Skeletal muscle cell (primary cell): ENCODE data around the gene L3MBTL4.

Experiments used
- DNase-seq: peaks from one replicate; pipeline ENCODE4 v3.0.0-alpha.2; 2010; ENCODE audit warnings: low read depth
- H3K4me3 ChIP-seq: 2 replicates; pipeline ENCODE4 v1.5.1; 2011; ENCODE audit warnings: low read depth, mild to moderate bottlenecking, control low read depth, low read length, moderate library complexity

L3MBTL4 gene

GRCh38 chr18:6021306-6022073 is 393.2 kb downstream of the L3MBTL4 start:
- no peak for DNase-seq
- no peak overlapping the region for H3K4me3 ChIP-seq

GRCh38 chr18:6018671-6019070 is 396.0 kb downstream of the L3MBTL4 start:
- DNase-seq, result no peak
- H3K4me3 ChIP-seq, result no peak overlapping the region

GRCh38 chr18:6017171-6017570 is 397.5 kb downstream of the L3MBTL4 start:
- DNase-seq, result no peak
- H3K4me3 ChIP-seq, result no peak overlapping the region

GRCh38 chr18:6015364-6015763 is 399.3 kb downstream of the L3MBTL4 start:
- H3K4me3 ChIP-seq, result no peak overlapping the region
- DNase-seq, result no peak

GRCh38 chr18:6013171-6013810 is 401.4 kb downstream of the L3MBTL4 start:
- no peak overlapping the region for H3K4me3 ChIP-seq
- DNase-seq, result no peak

- no peak for DNase-seq
- H3K4me3 ChIP-seq, result no peak overlapping the region
Observed at GRCh38 chr18:6010921-6011320, 403.8 kb downstream of the L3MBTL4 start.

GRCh38 chr18:6010284-6010683 is 404.4 kb downstream of the L3MBTL4 start:
- DNase-seq, result no peak
- no peak overlapping the region for H3K4me3 ChIP-seq

GRCh38 chr18:6009756-6010155 is 405.0 kb downstream of the L3MBTL4 start:
- no peak for DNase-seq
- no peak overlapping the region for H3K4me3 ChIP-seq

GRCh38 chr18:6004683-6005082 is 410.0 kb downstream of the L3MBTL4 start:
- no peak overlapping the region for H3K4me3 ChIP-seq
- DNase-seq, result no peak

- no peak overlapping the region for H3K4me3 ChIP-seq
- DNase-seq, result no peak
Observed at GRCh38 chr18:6004119-6004518, 410.6 kb downstream of the L3MBTL4 start.

GRCh38 chr18:6001867-6002266 is 412.8 kb downstream of the L3MBTL4 start:
- DNase-seq, result no peak
- no peak overlapping the region for H3K4me3 ChIP-seq

- no peak for DNase-seq
- H3K4me3 ChIP-seq, result no peak overlapping the region
Observed at GRCh38 chr18:5998907-5999306, 415.8 kb downstream of the L3MBTL4 start.

- no peak for DNase-seq
- no peak overlapping the region for H3K4me3 ChIP-seq
Observed at GRCh38 chr18:5998166-5998881, 416.4 kb downstream of the L3MBTL4 start.

GRCh38 chr18:5997361-5997760 is 417.4 kb downstream of the L3MBTL4 start:
- no peak for DNase-seq
- H3K4me3 ChIP-seq, result no peak overlapping the region

- no peak overlapping the region for H3K4me3 ChIP-seq
Observed at GRCh38 chr18:5995626-5996025, 419.1 kb downstream of the L3MBTL4 start.

GRCh38 chr18:5993938-5994337 is 420.8 kb downstream of the L3MBTL4 start:
- H3K4me3 ChIP-seq, result no peak overlapping the region
- no peak for DNase-seq

More at GRCh38 chr18:5995626-5996025, 419.1 kb downstream of the L3MBTL4 start:
- DNase-seq, result no peak

GRCh38 chr18:5992381-5992780 is 422.3 kb downstream of the L3MBTL4 start:
- no peak overlapping the region for H3K4me3 ChIP-seq
- no peak for DNase-seq

- no peak for DNase-seq
- no peak overlapping the region for H3K4me3 ChIP-seq
Observed at GRCh38 chr18:5987249-5987648, 427.5 kb downstream of the L3MBTL4 start.

GRCh38 chr18:5986257-5986931 is 428.3 kb downstream of the L3MBTL4 start:
- H3K4me3 ChIP-seq, result no peak overlapping the region
- DNase-seq, result no peak

GRCh38 chr18:5984245-5984644 is 430.5 kb downstream of the L3MBTL4 start:
- DNase-seq, result no peak
- no peak overlapping the region for H3K4me3 ChIP-seq
